ENCODE data around the gene CHST15.

- TF ChIP-seq CTCF (IDR thresholded peaks at IDR 0.05), result no peak
- no peak for TF ChIP-seq POLR2A (IDR thresholded peaks at IDR 0.05)
These were observed 34.8 kb upstream of the CHST15 start for GRCh38 chr10:124127965-124128810.
